ENCODE data around the gene SKI.

The SKI gene

GRCh38 chr1:2334883-2335534 is 106.9 kb downstream of the SKI start:
- no peak for DNase-seq

- DNase-seq = no peak
Measured at GRCh38 chr1:2335721-2336455, 107.8 kb downstream of the SKI start.

- no peak for DNase-seq
Measured at GRCh38 chr1:2336499-2336898, 108.4 kb downstream of the SKI start.

GRCh38 chr1:2337081-2337480 is 109.0 kb downstream of the SKI start:
- DNase-seq = no peak

- DNase-seq = no peak
Measured at GRCh38 chr1:2337501-2337900, 109.4 kb downstream of the SKI start.

GRCh38 chr1:2339206-2340085 is 111.3 kb downstream of the SKI start:
- DNase-seq = no peak

GRCh38 chr1:2340086-2340917 is 112.2 kb downstream of the SKI start:
- DNase-seq = no peak

GRCh38 chr1:2340918-2341254 is 112.8 kb downstream of the SKI start:
- no peak for DNase-seq

GRCh38 chr1:2341706-2342383 is 113.7 kb downstream of the SKI start:
- no peak for DNase-seq

GRCh38 chr1:2342384-2343022 is 114.4 kb downstream of the SKI start:
- DNase-seq = no peak

GRCh38 chr1:2343023-2343935 is 115.2 kb downstream of the SKI start:
- DNase-seq = peak in 3 of 51 donors; percentile 4 to 35 (median 24)

- DNase-seq = no peak
Measured at GRCh38 chr1:2344121-2344681, 116.1 kb downstream of the SKI start.

GRCh38 chr1:2344744-2345296 is 116.7 kb downstream of the SKI start:
- DNase-seq = no peak

- no peak for DNase-seq
Measured at GRCh38 chr1:2345297-2346075, 117.4 kb downstream of the SKI start.

- no peak for DNase-seq
Measured at GRCh38 chr1:2346691-2347408, 118.7 kb downstream of the SKI start.

GRCh38 chr1:2347409-2347785 is 119.3 kb downstream of the SKI start:
- DNase-seq = no peak

GRCh38 chr1:2347896-2348295 is 119.8 kb downstream of the SKI start:
- no peak for DNase-seq

Data from hypothalamus (tissue), 51 donors.